IMR-90 (cell line): ENCODE measurements around the gene PRRX1. TPM values are rescaled to one million over a fixed set of nuclear protein-coding genes. Genes with fewer than 3 reads are reported as not detected.

Source experiments
- ATAC-seq: fragments of 200-7000 bp; cut with Tn5 transposase; 2 replicates; pipeline ENCODE4 v1.9.1; 2020; ENCODE audit warnings: low read depth, mild to moderate bottlenecking, moderate library complexity
- BruUV-seq: library from RNA; stranded (reverse); fragments of 400-500 nt; replicated peaks from 2 replicates; lab custom pipeline; 2021; lab: Mats Ljungman, UMichigan
- CTCF ChIA-PET: fragments of 300-600 bp; formaldehyde crosslinking; extraction: SDS; loops from one replicate; lab custom pipeline; 2021; ENCODE audit warnings: antibody characterized with exemption; lab: Yijun Ruan, JAX
- POLR2A ChIA-PET: fragments of 300-600 bp; sonication (Branson Sonifier 250); formaldehyde crosslinking; loops from one replicate; lab custom pipeline; 2022; ENCODE audit warnings: antibody characterized with exemption; ENCODE audit not compliant: unreplicated experiment; lab: Charles Lee
- DNase-seq: peaks from one replicate; pipeline ENCODE4 v3.0.0; 2013
- H2AFZ ChIP-seq: replicated peaks from 2 replicates; pipeline ENCODE3; 2013; ENCODE audit warnings: low read length, mild to moderate bottlenecking; ENCODE audit not compliant: poor library complexity
- H2AK5ac ChIP-seq: 2 replicates; pipeline ENCODE4 v1.6.1; 2013; ENCODE audit warnings: low read depth, low read length, inconsistent platforms
- H2AK9ac ChIP-seq: replicated peaks from 2 replicates; pipeline ENCODE3; 2013; ENCODE audit warnings: mild to moderate bottlenecking, low read depth, low read length, moderate library complexity; ENCODE audit not compliant: poor library complexity
- H2BK120ac ChIP-seq: 2 replicates; pipeline ENCODE4 v1.6.1; 2013; ENCODE audit warnings: low read depth, low read length, inconsistent platforms
- H2BK15ac ChIP-seq: 3 replicates; pipeline ENCODE4 v1.6.1; 2013; ENCODE audit warnings: low read depth, low read length, inconsistent platforms
- H2BK20ac ChIP-seq: 2 replicates; pipeline ENCODE4 v1.6.1; 2013; ENCODE audit warnings: low read depth, mild to moderate bottlenecking, inconsistent platforms, low read length, moderate library complexity
- H2BK5ac ChIP-seq: 2 replicates; pipeline ENCODE4 v1.6.1; 2013; ENCODE audit warnings: mild to moderate bottlenecking, low read depth, low read length, inconsistent platforms; ENCODE audit not compliant: poor library complexity, severe bottlenecking
- H3K14ac ChIP-seq: replicated peaks from 2 replicates; pipeline ENCODE4 v1.6.1; 2013; ENCODE audit warnings: low read depth, low read length, inconsistent platforms
- H3K18ac ChIP-seq: 2 replicates; pipeline ENCODE4 v1.6.1; 2013; ENCODE audit warnings: low read depth, low read length, control low read depth
- H3K23ac ChIP-seq: 2 replicates; pipeline ENCODE4 v1.6.1; 2013; ENCODE audit warnings: low read depth, low read length, inconsistent platforms
- H3K27ac ChIP-seq: 2 replicates; pipeline ENCODE4 v1.5.1; 2013; ENCODE audit warnings: mild to moderate bottlenecking, control low read depth, low read length; ENCODE audit not compliant: insufficient read depth
- H3K27me3 ChIP-seq: 2 replicates; pipeline ENCODE4 v1.6.1; 2013; ENCODE audit warnings: low read length; ENCODE audit not compliant: control insufficient read depth, insufficient read depth
- H3K36me3 ChIP-seq: 2 replicates; pipeline ENCODE4 v1.6.1; 2013; ENCODE audit warnings: low read length, mixed read lengths; ENCODE audit not compliant: control insufficient read depth, insufficient read depth
- H3K4ac ChIP-seq: 2 replicates; pipeline ENCODE4 v1.6.1; 2013; ENCODE audit warnings: low read depth, low read length, inconsistent platforms
- H3K4me1 ChIP-seq: 2 replicates; pipeline ENCODE4 v1.6.1; 2013; ENCODE audit warnings: low read length, mixed read lengths; ENCODE audit not compliant: control insufficient read depth, insufficient read depth
- H3K4me2 ChIP-seq: 2 replicates; pipeline ENCODE4 v1.6.1; 2013; ENCODE audit warnings: low read depth, mild to moderate bottlenecking, control low read depth, low read length, moderate library complexity
- H3K4me3 ChIP-seq: 2 replicates; pipeline ENCODE4 v1.5.1; 2013; ENCODE audit warnings: low read depth, mild to moderate bottlenecking, control low read depth, low read length, moderate library complexity; ENCODE audit not compliant: insufficient read depth
- H3K56ac ChIP-seq: 2 replicates; pipeline ENCODE4 v1.6.1; 2013; ENCODE audit warnings: low read length, inconsistent platforms; ENCODE audit not compliant: insufficient read depth; ENCODE audit errors: extremely low read depth
- H3K79me1 ChIP-seq, 2 experiments: 2 replicates each; pipeline ENCODE4 v1.6.1; 2013; ENCODE audit warnings: low read length in 2 of 2, inconsistent platforms in 1 of 2, low read depth in 1 of 2
- H3K9ac ChIP-seq: 2 replicates; pipeline ENCODE4 v1.6.1; 2013; ENCODE audit warnings: low read depth, low read length, control low read depth
- H3K9me1 ChIP-seq: 2 replicates; pipeline ENCODE4 v1.6.1; 2013; ENCODE audit warnings: low read length, inconsistent platforms; ENCODE audit not compliant: insufficient read depth
- H3K9me3 ChIP-seq: 2 replicates; pipeline ENCODE4 v1.6.1; 2013; ENCODE audit warnings: low read length; ENCODE audit not compliant: control insufficient read depth, insufficient read depth
- H4K20me1 ChIP-seq: 2 replicates; pipeline ENCODE4 v1.6.1; 2013; ENCODE audit warnings: low read length, inconsistent platforms; ENCODE audit not compliant: insufficient read depth
- H4K5ac ChIP-seq: 2 replicates; pipeline ENCODE4 v1.6.1; 2013; ENCODE audit warnings: mild to moderate bottlenecking, low read depth, low read length, control low read depth
- H4K8ac ChIP-seq, 2 experiments: 2 replicates each; pipeline ENCODE4 v1.6.1; 2013; ENCODE audit warnings: low read depth in 2 of 2, low read length in 2 of 2, control low read depth in 1 of 2, inconsistent platforms in 1 of 2
- H4K91ac ChIP-seq: 2 replicates; pipeline ENCODE4 v1.6.1; 2013; ENCODE audit warnings: low read depth, low read length, inconsistent platforms; ENCODE audit not compliant: insufficient read depth
- BHLHE40 ChIP-seq: fragments of 150-350 bp; IDR thresholded peaks from 2 replicates; pipeline ENCODE4 v1.6.1; 2016; ENCODE audit warnings: mild to moderate bottlenecking, low read depth, low read length
- CEBPB ChIP-seq: IDR thresholded peaks from 2 replicates; pipeline ENCODE4 v1.6.1; 2012; ENCODE audit warnings: low read depth, low read length, improper control_type of control experiment
- CHD1 ChIP-seq: IDR thresholded peaks from 2 replicates; pipeline ENCODE4 v1.6.1; 2012; ENCODE audit warnings: low read depth, low read length, improper control_type of control experiment
- CTCF ChIP-seq: conservative IDR thresholded peaks from 2 replicates; pipeline ENCODE4 v1.5.1; 2012; ENCODE audit warnings: mild to moderate bottlenecking, low read depth, low read length, improper control_type of control experiment
- ELK1 ChIP-seq: fragments of 150-350 bp; IDR thresholded peaks from 2 replicates; pipeline ENCODE4 v1.6.1; 2016; ENCODE audit warnings: low read depth, mild to moderate bottlenecking, low read length, moderate library complexity, borderline replicate concordance
- MAFK ChIP-seq: IDR thresholded peaks from 2 replicates; pipeline ENCODE4 v1.6.1; 2012; ENCODE audit warnings: low read depth, low read length, improper control_type of control experiment
- MAZ ChIP-seq: IDR thresholded peaks from 2 replicates; pipeline ENCODE4 v1.6.1; 2012; ENCODE audit warnings: low read depth, mild to moderate bottlenecking, low read length, improper control_type of control experiment, moderate library complexity, borderline replicate concordance
- MXI1 ChIP-seq: IDR thresholded peaks from 2 replicates; pipeline ENCODE4 v1.6.1; 2012; ENCODE audit warnings: low read depth, mild to moderate bottlenecking, low read length, moderate library complexity, borderline replicate concordance
- NFE2L2 ChIP-seq: fragments of 150-350 bp; IDR thresholded peaks from 2 replicates; pipeline ENCODE4 v1.6.1; 2016; ENCODE audit warnings: low read depth, mild to moderate bottlenecking, low read length
- POLR2A ChIP-seq: IDR thresholded peaks from 2 replicates; pipeline ENCODE4 v1.6.1; 2012; ENCODE audit warnings: mild to moderate bottlenecking, low read depth, low read length
- RAD21 ChIP-seq: IDR thresholded peaks from 2 replicates; pipeline ENCODE4 v1.6.1; 2012; ENCODE audit warnings: low read length, improper control_type of control experiment
- RCOR1 ChIP-seq: IDR thresholded peaks from 2 replicates; pipeline ENCODE4 v1.6.1; 2012; ENCODE audit warnings: mild to moderate bottlenecking, low read length, improper control_type of control experiment; ENCODE audit not compliant: insufficient replicate concordance
- RFX5 ChIP-seq: IDR thresholded peaks from 2 replicates; pipeline ENCODE4 v1.8.0; 2012; ENCODE audit warnings: low read depth, mild to moderate bottlenecking, low read length, moderate library complexity
- USF2 ChIP-seq: fragments of 150-350 bp; IDR thresholded peaks from 2 replicates; pipeline ENCODE4 v1.6.1; 2017; ENCODE audit warnings: mild to moderate bottlenecking, antibody characterized with exemption, low read length, low read depth
- WGBS, 2 experiments: methylation state at CpG; one replicate each; pipeline versions ENCODE4 v1.1.5 to v1.1.7; 2013; ENCODE audit warnings: missing lambda C conversion rate in 2 of 2; ENCODE audit not compliant: insufficient read length in 1 of 2; ENCODE audit errors: extremely low coverage in 2 of 2; 5-methylcytosine and 5-hydroxymethylcytosine counted together
- dilution Hi-C: fragments of 300-500 bp; cut with HindIII; formaldehyde crosslinking; loops from one replicate; pipeline ENCODE4 v1.14.3; 2018; ENCODE audit warnings: low sequenced_read_pairs; ENCODE audit not compliant: unreplicated experiment
- in situ Hi-C: fragments of 300-500 bp; cut with MboI; formaldehyde crosslinking; loops from 3 replicates; pipeline ENCODE4 v1.14.3; 2019; ENCODE audit warnings: low sequenced_read_pairs, inconsistent platforms, mixed read lengths
- intact Hi-C: fragments of 100-400 bp; cut with micrococcal nuclease; formaldehyde crosslinking; loops from 2 replicates; pipeline ENCODE4 v1.10.0; 2022
- polyA plus RNA-seq, 3 experiments: library from polyadenylated mRNA; depleted of rRNA; stranded (reverse); fragments of >200 nt; gene quantifications; 2 replicates each; pipeline ENCODE4 v1.2.3, GENCODE V29; 2012; ENCODE audit warnings: low replicate concordance in 1 of 3
- total RNA-seq: library from RNA; depleted of rRNA; stranded (reverse); fragments of >200 nt; gene quantifications from 2 replicates; pipeline ENCODE4 v1.2.3, GENCODE V29; 2012

Gene PRRX1
- total and polyA plus RNA-seq, 2 of the 4 experiments (the other 2 are of a cell fraction) = 50.0 to 65.4 TPM

- Histone ChIP-seq H3K9me3 (no peaks in the 10 kb centered on the region), H4K91ac (no peak overlapping the region), H3K4me1 (peaks cover 19% of the 10 kb centered on the region), H2BK120ac (peak overlapping the region; percentile 71; the same call in 1 of the 2 replicates), H3K36me3 (0 out of 2 replicates have a peak, but pooled peaks cover 2% of the 10 kb centered on the region), H3K23ac (peak overlapping the region; percentile 28; the same call in 1 of the 2 replicates), H2AK5ac (0 out of 2 replicates have a peak overlapping the region, but pooled peaks have one; percentile 29), H2BK5ac (no peak overlapping the region), H2AFZ (no peak overlapping the region), H3K56ac (no peak overlapping the region), H4K5ac (no peak overlapping the region), H3K4ac (0 out of 2 replicates have a peak overlapping the region, but pooled peaks have one; percentile 7), H2AK9ac (no peak overlapping the region), H3K79me1 (peaks cover 17 to 62% of the 10 kb centered on the region in 2 experiments), H3K9ac (no peak overlapping the region), H2BK20ac (peak overlapping the region; percentile 57; the same call in 1 of the 2 replicates), H4K8ac (0 out of 4 replicates have a peak overlapping the region, but pooled peaks have one; percentile 23 to 59), H2BK15ac (no peak overlapping the region), H3K4me2 (peak overlapping the region; percentile 63), H3K18ac (peak overlapping the region; percentile 65), H3K4me3 (no peak overlapping the region), H3K14ac (0 out of 2 replicates have a peak overlapping the region, but pooled peaks have one; percentile 43), H3K27ac (peak overlapping the region; percentile 22; the same call in 1 of the 2 replicates), H3K9me1 (peaks cover 6% of the 10 kb centered on the region; the same call in 1 of the 2 replicates), H3K27me3 (no peaks in the 10 kb centered on the region), H4K20me1 (no peaks in the 10 kb centered on the region; the same call in 1 of the 2 replicates)
- POLR2A ChIA-PET = no interaction called here
- intact Hi-C loops (loop anchor here (2.0 kb wide), 1 partner anchor 14 kb away; no protein-coding TSS in a partner anchor), dilution Hi-C loops (no loop called here), in situ Hi-C loops (no loop called here)
- CTCF ChIA-PET = no interaction called here
- ATAC-seq (no peak), DNase-seq (no peak)
- 20% methylated on average over 2 of the region's 6 CpGs; no CpG with 5 or more reads in 1 of the 2 experiments for WGBS, 2 experiments
- no TSS peak for BruUV-seq
- TF ChIP-seq BHLHE40 (no peak), POLR2A (no peak), CTCF (no peak), MAZ (no peak), RCOR1 (no peak), RFX5 (no peak), MAFK (no peak), NFE2L2 (no peak), MXI1 (no peak), RAD21 (no peak), ELK1 (no peak), USF2 (no peak), CHD1 (no peak), CEBPB (no peak)
Measured at GRCh38 chr1:170694172-170694926, 30.4 kb downstream of the PRRX1 start.
